GM12891 (cell line): ENCODE measurements around the gene ABHD4.

Experiments used
- PAX5 ChIP-seq: IDR thresholded peaks from 2 replicates; pipeline ENCODE4 v1.6.1; 2011; ENCODE audit warnings: low read length, moderate library complexity, mild to moderate bottlenecking; ENCODE audit not compliant: insufficient read depth, severe bottlenecking
- POLR2A ChIP-seq: IDR thresholded peaks from 2 replicates; pipeline ENCODE4 v1.6.1; 2011; ENCODE audit warnings: low read depth, low read length, control low read depth
- POLR2AphosphoS5 ChIP-seq: IDR thresholded peaks from 2 replicates; pipeline ENCODE4 v1.6.1; 2011; ENCODE audit warnings: low read depth, low read length, control low read depth
- POU2F2 ChIP-seq: IDR thresholded peaks from 2 replicates; pipeline ENCODE4 v1.6.1; 2011; ENCODE audit warnings: low read depth, mild to moderate bottlenecking, control low read depth, low read length, moderate library complexity
- SPI1 ChIP-seq: IDR thresholded peaks from 2 replicates; pipeline ENCODE4 v1.6.1; 2011; ENCODE audit warnings: low read depth, low read length, control low read depth
- TAF1 ChIP-seq: IDR thresholded peaks from 2 replicates; pipeline ENCODE4 v1.6.1; 2011; ENCODE audit warnings: low read depth, low read length, control low read depth

GRCh38 chr14:22554498-22555383 is 43.4 kb upstream of the ABHD4 start:
- TF ChIP-seq POLR2A (no peak), TAF1 (no peak), POLR2AphosphoS5 (no peak), PAX5 (no peak), SPI1 (no peak), POU2F2 (no peak)
